ENCODE data around the gene TMEM250. TPM values are rescaled to one million over a fixed set of nuclear protein-coding genes. Genes with fewer than 3 reads are reported as not detected.

TMEM250 gene
- total and polyA plus RNA-seq, 2 of the 4 experiments (the other 2 are of a cell fraction), result 14.0 to 17.5 TPM

DNA sequence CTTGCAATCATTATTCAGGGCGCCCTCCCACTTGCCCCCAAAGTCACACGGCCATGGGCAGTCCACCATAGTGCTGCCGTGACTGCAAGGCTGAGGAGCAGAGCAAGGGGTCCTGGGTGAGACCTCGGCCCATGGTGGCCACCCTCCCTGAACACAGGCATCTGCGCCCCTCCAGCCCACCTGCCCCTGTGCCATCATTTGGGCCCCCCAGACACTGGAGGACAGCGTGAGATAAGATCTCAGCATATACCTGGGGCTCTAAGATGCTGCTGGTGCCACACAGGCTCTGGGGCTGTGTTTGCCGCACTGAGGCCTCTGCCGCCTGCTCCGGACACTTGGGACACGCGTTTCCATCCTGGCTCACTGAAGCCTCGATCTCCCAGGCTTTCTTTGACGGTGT lies 3.5 kb downstream of the TMEM250 start:
- ATAC-seq (ENCODE audit: low read depth), result no peak
- TF ChIP-seq RCOR1 (IDR thresholded peaks at IDR 0.05; ENCODE audit: insufficient replicate concordance, low read length), result no peak
- no peak for TF ChIP-seq RFX5 (IDR thresholded peaks at IDR 0.05; ENCODE audit: low read depth, low read length)
- no peak for DNase-seq
- Histone ChIP-seq H3K79me1 (ENCODE audit: low read depth in 1 of 2, low read length in 2 of 2) (peaks cover 5 to 36% of the 10 kb centered on the region in 2 experiments; a peak in 3 of 4 replicates), H2BK20ac (ENCODE audit: low read depth, low read length) (no peak overlapping the region), H3K9ac (ENCODE audit: low read depth, low read length) (no peak overlapping the region), H3K4me1 (ENCODE audit: control insufficient read depth, insufficient read depth, low read length) (peaks cover 14% of the 10 kb centered on the region), H3K36me3 (ENCODE audit: control insufficient read depth, insufficient read depth, low read length) (peaks cover 15% of the 10 kb centered on the region; the same call in 1 of the 2 replicates), H2BK15ac (ENCODE audit: low read depth, low read length) (no peak overlapping the region), H2BK120ac (ENCODE audit: low read depth, low read length) (no peak overlapping the region), H3K56ac (ENCODE audit: extremely low read depth, insufficient read depth, low read length) (no peak overlapping the region), H2AK9ac (replicated peaks; ENCODE audit: low read depth, low read length, poor library complexity) (peak overlapping the region; percentile 7), H3K4me2 (ENCODE audit: low read depth, low read length) (no peak overlapping the region), H3K9me1 (ENCODE audit: insufficient read depth, low read length) (peaks cover 7% of the 10 kb centered on the region; the same call in 1 of the 2 replicates), H3K4ac (ENCODE audit: low read depth, low read length) (no peak overlapping the region), H4K5ac (ENCODE audit: low read depth, low read length) (no peak overlapping the region), H4K20me1 (ENCODE audit: insufficient read depth, low read length) (no peaks in the 10 kb centered on the region; the same call in 1 of the 2 replicates), H2AFZ (replicated peaks; ENCODE audit: low read length, poor library complexity) (no peak overlapping the region), H3K4me3 (ENCODE audit: insufficient read depth, low read depth, low read length) (no peak overlapping the region), H4K91ac (ENCODE audit: insufficient read depth, low read depth, low read length) (no peak overlapping the region), H3K18ac (ENCODE audit: low read depth, low read length) (no peak overlapping the region), H2BK5ac (ENCODE audit: low read depth, low read length, poor library complexity, severe bottlenecking) (no peak overlapping the region), H3K9me3 (ENCODE audit: control insufficient read depth, insufficient read depth, low read length) (no peaks in the 10 kb centered on the region), H3K23ac (ENCODE audit: low read depth, low read length) (no peak overlapping the region), H2AK5ac (ENCODE audit: low read depth, low read length) (no peak overlapping the region), H3K27ac (ENCODE audit: insufficient read depth, low read length) (no peak overlapping the region), H4K8ac (ENCODE audit: low read depth in 2 of 2, low read length in 2 of 2) (no peak overlapping the region), H3K27me3 (ENCODE audit: control insufficient read depth, insufficient read depth, low read length) (no peaks in the 10 kb centered on the region), H3K14ac (replicated peaks; ENCODE audit: low read depth, low read length) (no peak overlapping the region)
- dilution Hi-C loops (cut with HindIII; ENCODE audit: low sequenced_read_pairs, unreplicated experiment), result no loop called here
- ChIA-PET CTCF (no interaction called here), POLR2A (ENCODE audit: unreplicated experiment) (no interaction called here)
- intact Hi-C loops (cut with micrococcal nuclease), result no loop called here
- BruUV-seq (replicated peaks), result no TSS peak
- in situ Hi-C loops (cut with MboI; ENCODE audit: low sequenced_read_pairs), result no loop called here
- WGBS, 2 experiments (ENCODE audit: extremely low coverage in 2 of 2, insufficient read length in 1 of 2), result 95% methylated on average over 8 of the region's 13 CpGs; no CpG with 5 or more reads in 1 of the 2 experiments

Measured in IMR-90 (cell line).